ENCODE measurements around the gene TUBA1C.

DNA sequence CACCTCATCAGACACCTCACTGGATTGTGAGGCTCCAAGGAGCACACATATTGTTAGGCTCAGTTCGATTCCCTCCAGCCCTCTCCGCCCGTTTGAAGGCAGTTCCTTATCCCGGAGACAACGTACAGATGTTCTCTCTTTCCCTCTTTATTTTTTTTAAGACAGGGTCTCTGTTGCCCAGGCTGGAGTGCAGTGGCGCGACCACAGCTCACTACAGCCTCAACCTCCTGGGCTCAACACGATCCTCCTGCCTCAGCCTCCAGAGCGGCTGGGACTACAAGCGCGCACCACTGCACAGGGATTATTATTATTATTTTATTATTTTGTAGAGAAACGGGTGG, 57.5 kb downstream of the TUBA1C start:
- TF ChIP-seq, protein P1, sequence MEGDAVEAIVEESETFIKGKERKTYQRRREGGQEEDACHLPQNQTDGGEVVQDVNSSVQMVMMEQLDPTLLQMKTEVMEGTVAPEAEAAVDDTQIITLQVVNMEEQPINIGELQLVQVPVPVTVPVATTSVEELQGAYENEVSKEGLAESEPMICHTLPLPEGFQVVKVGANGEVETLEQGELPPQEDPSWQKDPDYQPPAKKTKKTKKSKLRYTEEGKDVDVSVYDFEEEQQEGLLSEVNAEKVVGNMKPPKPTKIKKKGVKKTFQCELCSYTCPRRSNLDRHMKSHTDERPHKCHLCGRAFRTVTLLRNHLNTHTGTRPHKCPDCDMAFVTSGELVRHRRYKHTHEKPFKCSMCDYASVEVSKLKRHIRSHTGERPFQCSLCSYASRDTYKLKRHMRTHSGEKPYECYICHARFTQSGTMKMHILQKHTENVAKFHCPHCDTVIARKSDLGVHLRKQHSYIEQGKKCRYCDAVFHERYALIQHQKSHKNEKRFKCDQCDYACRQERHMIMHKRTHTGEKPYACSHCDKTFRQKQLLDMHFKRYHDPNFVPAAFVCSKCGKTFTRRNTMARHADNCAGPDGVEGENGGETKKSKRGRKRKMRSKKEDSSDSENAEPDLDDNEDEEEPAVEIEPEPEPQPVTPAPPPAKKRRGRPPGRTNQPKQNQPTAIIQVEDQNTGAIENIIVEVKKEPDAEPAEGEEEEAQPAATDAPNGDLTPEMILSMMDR (conservative IDR thresholded peaks at IDR 0.05 in 1 of 2, IDR thresholded peaks at IDR 0.05 in 1 of 2; ENCODE audit: low read depth in 1 of 2, low read length in 2 of 2) = no peak
- no peak for TF ChIP-seq EZH2 (IDR thresholded peaks at IDR 0.05; ENCODE audit: low read length, missing control alignments)

All from fibroblast of lung (primary cell).